Inflammatory macrophage (primary cell): ENCODE data around the gene ADAM19.

Experiments
- DNase-seq, 2 donors: peaks; one replicate each; pipeline ENCODE4 v3.0.0-alpha.2; 2020 to 2022
- total RNA-seq, 18 experiments: gene quantifications; one replicate each; lab custom pipeline; 2026; ENCODE audit warnings: mixed read lengths in 6 of 18, inconsistent platforms in 2 of 18; lab: John Stamatoyannopoulos, UW

ADAM19 gene, protein sequence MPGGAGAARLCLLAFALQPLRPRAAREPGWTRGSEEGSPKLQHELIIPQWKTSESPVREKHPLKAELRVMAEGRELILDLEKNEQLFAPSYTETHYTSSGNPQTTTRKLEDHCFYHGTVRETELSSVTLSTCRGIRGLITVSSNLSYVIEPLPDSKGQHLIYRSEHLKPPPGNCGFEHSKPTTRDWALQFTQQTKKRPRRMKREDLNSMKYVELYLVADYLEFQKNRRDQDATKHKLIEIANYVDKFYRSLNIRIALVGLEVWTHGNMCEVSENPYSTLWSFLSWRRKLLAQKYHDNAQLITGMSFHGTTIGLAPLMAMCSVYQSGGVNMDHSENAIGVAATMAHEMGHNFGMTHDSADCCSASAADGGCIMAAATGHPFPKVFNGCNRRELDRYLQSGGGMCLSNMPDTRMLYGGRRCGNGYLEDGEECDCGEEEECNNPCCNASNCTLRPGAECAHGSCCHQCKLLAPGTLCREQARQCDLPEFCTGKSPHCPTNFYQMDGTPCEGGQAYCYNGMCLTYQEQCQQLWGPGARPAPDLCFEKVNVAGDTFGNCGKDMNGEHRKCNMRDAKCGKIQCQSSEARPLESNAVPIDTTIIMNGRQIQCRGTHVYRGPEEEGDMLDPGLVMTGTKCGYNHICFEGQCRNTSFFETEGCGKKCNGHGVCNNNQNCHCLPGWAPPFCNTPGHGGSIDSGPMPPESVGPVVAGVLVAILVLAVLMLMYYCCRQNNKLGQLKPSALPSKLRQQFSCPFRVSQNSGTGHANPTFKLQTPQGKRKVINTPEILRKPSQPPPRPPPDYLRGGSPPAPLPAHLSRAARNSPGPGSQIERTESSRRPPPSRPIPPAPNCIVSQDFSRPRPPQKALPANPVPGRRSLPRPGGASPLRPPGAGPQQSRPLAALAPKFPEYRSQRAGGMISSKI
- total RNA-seq, result 0 to 20.9 (median 0.30) reads per million in 18 experiments

DNA sequence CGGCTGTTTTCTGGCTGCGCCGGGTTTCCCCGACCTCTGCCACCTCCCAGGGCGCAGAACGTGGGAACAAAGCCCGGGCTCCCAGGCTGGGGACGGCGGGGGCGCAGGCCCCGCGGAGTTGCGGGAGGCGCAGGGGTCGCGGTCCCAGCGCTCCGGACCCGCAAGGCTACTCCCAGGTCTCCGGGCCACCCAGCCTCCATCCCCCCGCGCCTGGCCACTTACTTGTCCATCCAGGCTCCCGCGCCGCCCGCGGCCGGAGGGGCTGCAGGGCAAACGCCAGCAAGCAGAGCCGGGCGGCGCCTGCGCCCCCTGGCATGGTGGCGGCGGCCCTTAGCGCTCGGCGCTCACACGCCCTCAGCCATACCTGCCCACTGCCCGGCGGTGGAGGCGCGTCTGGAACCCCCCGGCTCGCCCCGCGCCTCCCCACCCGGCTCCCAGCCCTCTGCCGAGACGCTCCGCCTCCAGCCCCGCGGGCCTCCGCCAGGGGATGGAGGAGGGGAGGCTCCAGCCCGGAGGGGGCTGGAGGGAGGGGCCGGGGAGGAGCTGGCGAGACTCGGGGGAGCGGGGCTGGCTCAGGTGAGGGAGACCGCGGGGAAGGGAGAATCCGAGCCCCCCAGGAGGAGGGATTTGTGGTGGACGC is at the start of gene ADAM19:
Gene ADAM19, minus strand, starts transcription at position 395 of the 640 bp plus-strand sequence. Its CDS starts 79 bp downstream, at position 316.
- no peak for DNase-seq

DNA sequence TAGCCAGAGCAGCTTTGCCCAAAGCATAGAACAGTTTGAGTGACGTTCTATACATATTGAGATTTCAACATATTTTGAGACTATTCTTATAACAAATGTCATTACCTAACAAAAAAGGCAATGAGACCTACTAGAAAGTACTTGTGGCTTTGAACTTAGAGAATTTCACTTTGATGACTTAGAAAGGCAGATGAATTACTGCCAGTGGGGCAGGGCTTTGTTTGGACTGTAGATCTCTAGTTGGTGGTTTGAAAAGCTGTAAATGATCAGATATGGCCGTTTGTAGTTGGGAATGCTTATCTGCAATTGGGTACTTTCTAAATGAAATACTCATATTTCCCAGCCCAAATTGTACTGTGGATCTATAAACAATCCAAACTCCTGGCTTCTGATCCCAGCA is 48.6 kb upstream of the ADAM19 start:
- DNase-seq, result no peak

DNA sequence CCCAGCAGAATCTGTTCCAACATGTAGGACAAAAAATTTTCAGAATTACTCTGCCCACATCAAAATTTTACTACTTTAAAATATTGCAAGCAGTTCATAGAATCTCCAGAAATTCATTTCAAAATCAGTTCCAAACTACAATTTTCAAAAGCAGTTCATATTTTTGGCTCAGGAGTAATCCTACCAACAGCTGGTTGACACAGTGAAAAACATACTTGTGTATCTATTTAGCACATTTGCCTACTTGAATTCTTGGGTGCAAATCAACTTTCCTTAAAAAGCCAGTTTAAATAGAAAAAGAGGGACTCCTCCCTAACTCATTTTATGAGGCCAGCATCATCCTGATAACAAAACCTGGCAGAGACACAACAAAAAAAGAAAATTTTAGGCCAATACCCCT is 45.2 kb upstream of the ADAM19 start:
- no peak for DNase-seq

DNA sequence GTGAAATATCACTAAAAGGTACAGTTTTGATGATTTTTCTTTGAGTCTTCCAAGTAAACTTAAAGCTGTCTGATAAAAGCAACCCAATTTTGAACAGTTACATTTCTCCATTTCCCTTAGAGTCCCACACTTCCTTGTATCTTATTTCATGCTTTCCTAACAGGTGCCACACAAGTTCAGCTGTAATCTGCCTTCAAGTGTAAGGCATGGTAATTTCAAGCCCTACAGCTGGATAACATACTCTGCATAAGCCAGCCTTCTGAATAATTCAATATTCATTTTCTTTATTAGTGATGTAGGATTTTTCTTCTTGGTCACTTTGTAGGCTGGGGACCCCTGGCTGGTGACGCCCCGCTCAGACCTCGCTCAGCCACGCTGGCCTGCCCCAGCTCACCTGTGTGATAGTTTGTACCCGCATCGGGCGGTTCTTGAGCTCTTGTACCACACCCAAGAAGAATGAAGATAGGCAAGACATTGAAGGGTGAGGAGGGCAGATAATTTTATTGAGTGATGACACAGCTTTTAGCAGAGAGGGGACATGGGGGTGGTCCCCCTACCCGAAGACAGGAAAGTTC is 42.7 kb upstream of the ADAM19 start:
- DNase-seq, result no peak

DNA sequence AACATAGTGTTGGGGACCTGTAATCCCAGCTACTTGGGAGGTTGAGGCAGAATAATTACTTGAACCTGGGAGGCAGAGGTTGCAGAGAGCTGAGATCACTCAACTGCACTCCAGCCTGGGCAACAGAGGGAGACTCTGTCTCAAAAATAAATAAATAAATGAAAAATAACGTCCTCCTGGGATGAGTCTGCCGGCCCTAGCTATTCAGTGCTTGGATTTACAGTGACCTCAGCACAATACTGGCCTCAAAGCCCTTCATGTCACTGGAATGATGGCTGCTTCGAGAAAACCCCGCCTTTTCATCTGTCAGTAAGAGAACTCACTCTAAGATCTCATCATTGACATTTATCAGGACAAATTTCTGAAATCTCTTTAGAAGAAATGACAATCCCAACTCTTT is 41.2 kb upstream of the ADAM19 start:
- DNase-seq, result no peak

DNA sequence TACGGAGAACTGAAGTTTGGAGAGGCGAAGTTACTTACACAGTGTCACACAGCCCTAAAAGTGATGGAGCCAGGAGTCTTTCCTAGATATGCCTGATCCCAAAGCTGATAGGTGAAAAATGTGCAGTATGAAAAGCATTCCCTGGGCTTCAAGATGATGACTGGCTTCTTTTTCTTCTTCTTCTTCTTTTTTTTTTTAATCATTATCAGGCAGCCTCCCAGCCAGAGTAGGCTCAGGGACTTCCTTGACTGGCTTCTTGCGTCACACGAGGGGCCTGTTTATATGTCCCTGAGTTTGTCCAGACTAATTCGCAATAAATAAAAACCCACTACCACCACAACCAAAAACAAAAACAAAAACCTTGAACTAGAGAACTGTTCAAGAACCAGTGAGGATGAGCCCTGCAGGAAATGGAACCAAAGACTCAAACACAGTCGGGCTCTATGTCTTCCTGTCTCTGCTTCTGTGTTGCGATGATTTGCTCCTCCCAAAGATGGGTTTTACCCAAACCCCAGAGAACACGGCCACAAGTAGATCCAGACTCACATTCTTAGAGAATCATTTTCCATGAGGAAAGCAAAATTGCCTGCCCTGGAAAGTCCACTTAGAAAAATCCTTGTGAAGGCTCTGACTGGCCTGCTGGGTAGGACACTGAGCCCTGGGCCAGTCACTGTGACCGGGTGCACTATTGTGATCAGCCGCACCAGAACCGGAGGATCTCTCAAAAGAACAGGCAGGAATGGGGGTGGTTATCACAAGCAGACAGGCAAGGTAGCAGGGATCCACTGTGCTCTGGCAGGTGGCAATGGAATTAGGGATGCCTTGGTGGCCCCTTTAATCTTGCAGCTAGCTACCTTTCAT is 38.0 kb upstream of the ADAM19 start:
- peak; percentile 30 to 34 for DNase-seq

DNA sequence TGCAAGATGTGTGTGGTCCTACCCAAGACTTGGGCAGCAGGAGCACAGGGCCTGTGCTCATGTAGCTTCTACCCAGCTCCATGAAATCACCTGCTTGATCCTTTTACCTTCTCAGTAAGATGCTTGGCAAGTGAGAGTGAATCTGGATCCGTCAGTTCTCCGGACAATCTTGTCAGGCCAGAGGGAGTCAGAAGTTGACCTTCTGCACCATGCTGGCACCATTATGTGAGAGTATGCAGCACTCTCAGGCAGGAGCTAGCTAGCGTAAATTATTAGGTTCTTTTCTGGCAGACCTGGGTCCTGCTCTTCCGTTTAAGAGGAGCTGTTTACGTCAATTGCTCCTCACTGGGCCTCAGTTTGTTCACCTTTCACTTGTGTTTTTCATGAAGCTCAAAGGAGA is 37.0 kb upstream of the ADAM19 start:
- DNase-seq, result no peak

DNA sequence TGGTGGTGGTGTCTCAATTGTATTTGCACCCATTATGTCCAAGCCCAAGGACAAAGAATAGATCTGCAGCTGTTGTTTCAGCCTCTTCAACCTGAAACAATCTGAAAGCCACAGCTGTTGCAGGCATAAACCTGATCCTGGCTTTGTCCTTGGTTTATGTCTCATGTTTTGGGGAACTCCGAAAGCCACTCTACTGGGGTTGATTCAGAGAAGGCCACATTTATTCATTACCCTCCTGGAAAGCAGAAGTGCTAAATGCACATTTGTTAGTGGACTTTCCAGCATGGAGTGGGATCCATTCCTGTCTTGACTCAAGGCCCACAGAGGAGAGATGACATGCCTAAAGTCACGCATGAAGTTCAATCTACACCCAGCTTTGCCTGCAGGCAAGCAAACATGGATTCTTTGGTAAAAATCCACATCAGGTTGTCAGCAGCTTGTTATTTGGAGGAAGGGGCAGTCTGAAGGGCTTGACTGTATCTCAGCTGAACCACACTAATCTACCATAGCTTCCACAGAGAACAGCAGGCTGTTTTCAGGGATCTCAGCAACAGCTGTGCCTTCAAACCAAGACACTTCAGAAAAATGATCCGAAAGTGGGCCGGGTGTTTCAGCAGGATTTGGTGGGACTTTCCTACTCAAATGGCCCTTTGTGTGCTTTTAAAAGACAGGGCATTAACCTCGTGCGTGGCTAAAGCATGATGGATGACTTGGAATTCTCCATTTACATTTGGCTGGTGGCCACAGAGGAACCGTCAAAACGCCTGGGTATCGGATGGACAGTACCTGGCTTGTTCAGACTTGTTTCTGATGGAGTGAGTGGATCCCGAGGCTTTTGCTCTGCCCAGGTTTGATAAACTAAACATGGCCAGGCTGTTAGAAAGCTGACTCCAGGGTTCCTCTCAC is 36.2 kb upstream of the ADAM19 start:
- DNase-seq, result peak; percentile 59 to 62

DNA sequence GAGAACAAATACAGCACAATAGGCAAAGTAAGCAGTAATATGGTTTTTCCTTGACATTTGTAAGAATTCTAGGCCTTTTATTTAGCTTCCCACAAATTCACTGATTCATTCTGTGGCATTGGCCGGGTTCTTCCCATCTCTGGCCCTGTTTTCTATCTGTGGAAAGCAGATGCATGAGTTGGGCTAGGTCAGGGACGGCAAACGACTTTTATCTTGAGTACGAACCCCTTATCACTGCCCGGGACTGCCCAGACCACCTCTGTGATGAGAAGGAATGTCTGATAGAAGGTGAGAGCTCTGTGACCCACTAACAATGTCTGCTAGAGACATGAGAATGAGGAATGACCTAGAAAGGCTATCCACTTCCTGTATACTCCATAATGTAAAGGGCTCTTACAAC is 35.4 kb upstream of the ADAM19 start:
- no peak for DNase-seq

DNA sequence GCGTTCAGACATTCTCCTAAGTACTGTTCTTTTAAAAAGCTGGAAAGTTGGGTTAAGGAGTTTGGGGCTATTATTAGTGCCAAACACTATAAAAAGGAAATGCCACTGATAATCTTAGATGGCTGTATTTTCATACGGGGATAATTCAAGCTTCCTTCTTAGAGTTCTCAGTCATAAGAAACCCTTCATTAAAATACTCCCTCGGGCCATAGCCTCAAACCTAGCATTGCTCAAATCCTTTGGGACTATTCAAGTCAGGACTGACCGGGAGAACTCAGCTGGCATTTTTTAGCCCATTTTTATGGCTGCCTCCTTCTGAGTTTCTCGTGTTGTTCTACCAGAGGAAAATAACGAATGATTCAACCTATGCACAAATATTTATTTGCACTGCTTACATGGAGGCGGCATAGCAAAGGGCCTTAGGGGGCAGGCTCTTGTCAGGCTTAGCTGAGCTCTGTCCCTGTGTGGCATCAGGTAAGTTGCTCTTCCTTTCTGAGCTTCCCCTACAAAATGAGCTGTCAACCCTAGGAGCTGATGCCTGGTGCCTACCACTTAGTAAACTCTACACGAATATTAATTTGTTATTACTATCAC is 33.5 kb upstream of the ADAM19 start:
- no peak for DNase-seq

DNA sequence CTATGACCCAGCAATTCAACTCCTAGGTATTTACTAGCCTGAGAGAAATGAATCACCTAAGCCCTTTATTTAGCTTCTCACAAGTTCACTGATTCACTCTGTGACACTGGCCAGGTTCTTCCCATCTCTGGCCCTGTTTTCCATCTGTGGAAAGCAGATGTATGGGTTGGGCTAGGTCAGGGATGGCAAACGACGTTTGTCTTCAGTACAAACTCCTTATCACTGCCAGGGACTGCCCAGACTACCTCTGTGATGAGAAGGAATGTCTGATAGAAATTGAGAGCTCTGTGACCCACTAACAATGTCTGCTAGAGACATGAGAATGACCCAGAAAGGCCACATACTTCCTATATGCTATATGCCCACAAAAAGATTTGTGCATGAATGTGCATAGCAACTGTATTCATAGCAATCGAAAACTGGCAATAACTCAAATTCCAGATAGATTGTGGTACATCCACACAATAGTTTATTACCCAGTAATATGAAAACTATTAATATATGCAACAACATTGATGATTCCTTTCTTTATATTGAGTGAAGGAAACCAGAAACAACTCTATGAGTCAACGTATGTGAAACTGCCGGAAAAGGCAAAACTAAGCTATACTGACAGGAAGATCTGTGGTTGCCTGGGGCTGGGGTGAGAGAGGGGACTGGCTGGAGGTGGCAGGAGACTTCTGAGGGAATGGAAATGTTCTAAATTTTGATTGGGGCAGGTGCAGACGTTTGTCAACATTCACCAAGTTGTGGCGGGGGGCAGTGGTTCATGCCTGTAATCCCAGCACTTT is 32.0 kb upstream of the ADAM19 start:
- DNase-seq, result no peak

DNA sequence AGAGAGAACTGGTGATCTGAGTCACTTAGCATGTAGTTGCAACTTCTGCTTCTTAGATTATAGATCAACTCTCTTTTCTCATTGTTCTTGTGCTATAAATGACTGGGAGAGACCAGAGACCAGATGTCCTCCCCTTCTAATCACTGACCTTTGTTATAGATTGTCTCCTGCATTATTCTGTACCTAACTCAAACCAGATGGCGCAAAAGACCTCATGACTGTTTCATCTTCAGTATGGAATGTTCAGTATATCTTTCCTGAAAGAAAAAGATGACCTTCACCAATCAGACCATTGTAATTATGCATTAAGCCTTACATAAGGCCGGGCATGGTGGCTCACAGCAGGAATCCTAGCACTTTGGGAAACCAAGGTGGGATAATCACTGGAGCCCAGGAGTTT is 30.5 kb upstream of the ADAM19 start:
- DNase-seq, result no peak

DNA sequence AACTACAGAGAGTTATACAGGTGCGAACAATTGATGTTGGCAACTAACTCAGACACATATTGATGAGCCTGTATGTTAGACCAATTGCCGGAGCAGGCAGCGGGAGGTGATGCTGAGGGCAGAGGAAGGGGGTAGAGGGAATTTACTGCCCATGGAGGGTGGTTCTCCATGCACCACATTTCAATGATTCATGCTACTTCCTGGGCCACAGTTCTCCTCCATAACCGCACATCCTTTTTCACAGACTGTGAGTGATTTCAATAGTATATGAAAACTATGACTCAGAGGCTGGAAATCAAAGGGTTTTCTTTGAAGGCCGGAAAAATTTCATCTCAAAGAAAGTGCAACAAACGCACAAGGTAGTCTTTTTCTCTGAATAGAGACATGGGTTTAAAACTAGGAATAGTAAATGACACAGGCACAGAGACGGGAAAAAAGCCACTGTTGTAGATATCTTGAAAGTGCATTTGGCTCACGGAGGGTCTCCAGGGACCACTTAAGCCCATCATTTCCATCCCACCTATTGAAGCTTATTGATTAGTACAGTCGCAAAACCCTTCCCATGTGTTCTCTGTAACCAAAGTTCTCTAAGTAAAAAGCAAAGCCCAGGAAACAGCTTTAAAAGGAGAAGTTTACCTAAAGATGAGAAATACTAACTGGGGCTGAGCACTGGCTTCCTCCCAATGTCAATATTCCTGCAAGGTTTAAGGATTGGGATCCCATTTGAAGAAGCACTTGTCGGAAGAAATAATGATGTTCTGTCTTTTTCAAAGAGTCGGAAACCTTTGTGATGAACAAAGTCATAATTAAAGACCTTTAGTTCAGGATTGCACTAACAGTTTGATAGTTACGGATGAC is 28.0 kb upstream of the ADAM19 start:
- peak; percentile 78 to 85 for DNase-seq

DNA sequence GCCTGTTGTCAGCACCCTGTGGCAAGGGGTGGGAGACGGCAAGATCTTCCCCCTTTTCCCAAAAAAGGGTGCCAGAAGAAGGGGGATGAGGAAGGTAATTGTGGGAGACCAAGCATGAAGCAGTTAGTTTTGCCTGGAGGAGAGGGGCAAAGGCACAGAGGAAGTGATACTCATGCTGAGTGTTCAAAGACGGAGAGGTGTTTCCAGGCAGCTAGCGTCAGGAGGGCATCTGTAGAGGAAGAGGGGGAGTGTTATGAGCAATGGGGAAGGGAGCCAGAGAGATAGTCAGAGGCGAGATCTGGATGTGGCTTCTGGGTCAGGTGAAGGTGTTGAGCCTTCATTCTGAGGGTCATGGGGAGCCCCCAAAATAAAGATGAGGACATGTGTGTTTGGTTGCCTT is 26.9 kb upstream of the ADAM19 start:
- DNase-seq, result peak in 1 of 2 donors; percentile 24

DNA sequence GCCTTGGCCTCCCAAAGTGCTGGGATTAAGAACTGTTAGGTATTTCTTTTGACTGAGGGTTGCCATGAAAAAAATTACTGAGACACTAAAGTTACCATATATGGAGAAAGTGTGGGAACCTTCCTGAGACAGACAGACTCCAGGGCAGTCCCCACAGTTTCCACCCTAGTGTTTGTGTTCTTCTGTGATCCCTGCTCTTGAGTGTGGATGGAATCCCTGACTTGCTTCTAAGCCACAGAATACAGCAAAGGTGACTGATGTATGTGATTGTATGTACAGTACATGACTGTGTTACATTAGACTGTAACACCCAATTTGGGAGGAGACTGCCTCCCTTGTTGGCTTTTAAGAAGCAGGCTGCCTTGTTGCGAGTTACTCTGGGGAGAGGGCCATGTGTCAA is 24.7 kb upstream of the ADAM19 start:
- DNase-seq, result no peak

DNA sequence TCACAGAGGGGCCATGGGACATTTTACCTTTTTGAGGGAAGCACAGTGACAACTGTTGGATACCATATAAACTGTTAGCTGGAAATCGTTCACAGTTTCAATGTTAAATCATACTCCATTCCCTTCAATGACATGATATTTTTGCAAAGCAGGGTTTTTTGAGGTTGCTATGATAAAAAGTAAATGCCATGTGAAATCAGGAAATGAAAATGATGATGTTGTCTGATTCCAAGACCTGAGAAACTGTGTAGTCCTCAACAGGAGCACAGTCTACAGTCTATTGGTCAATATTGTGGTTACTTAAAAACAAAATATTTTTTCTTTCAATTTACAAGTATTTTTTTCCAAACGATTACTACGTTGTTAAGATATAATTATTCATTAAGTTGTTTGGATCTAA is 24.0 kb upstream of the ADAM19 start:
- no peak for DNase-seq

DNA sequence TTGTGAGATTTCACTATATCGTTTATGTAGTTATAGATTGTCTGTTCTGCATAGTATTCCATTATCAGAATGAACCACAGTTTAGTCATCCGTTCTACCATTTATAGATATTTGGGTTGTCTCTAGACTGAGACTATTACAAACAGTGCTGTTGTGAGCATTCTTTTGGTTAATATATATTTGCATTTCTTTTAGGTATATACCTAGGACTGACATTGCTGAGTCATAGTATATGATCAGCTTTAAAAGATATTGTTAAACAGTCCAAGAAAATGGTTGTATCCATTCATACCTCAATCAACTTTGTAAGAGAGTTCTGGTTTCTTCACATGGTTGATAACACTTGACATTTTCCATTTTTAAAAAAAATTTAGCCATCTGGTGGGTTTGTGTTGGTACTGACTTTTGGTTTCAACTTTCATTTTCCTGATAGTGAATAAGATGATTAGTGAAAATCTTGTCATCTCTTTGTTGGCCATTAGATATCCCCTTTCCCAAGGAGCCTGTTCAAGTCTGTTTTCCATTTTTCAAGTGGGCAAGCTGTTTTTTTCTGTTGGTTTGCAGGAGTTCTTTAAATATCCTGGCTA is 22.9 kb upstream of the ADAM19 start:
- DNase-seq, result no peak

DNA sequence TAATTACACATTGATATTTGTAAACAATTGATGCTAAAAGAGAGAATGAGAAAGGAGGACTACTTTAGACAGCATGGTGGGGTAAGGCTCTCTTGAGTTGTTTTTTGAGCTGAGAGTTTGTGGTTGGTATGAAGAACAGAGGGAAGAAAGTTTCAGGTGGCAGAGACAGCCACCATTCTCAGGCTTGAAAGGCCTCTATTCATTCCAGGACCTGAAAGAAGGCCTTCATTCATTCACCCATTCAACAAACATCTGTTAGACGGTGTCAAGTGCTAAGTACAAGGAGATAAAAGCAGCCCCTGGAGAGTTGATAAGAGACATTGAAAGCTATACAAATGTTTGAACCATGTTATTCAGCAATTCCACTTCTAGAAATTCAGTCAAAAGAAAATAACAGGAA is 21.7 kb upstream of the ADAM19 start:
- no peak for DNase-seq
